PC-9 (cell line): ENCODE measurements around the gene RTP4. TPM values are rescaled to one million over a fixed set of nuclear protein-coding genes. Genes with fewer than 3 reads are reported as not detected.

Experiments used
- BruUV-seq: library from RNA; stranded (reverse); fragments of 400-500 nt; replicated peaks from 2 replicates; lab custom pipeline; 2021; lab: Mats Ljungman, UMichigan
- CTCF ChIA-PET: fragments of 300-600 bp; sonication (Branson Sonifier 250); formaldehyde crosslinking; loops from one replicate; lab custom pipeline; 2022; ENCODE audit warnings: antibody characterized with exemption; lab: Charles Lee
- POLR2A ChIA-PET: fragments of 300-600 bp; sonication (Branson Sonifier 250); formaldehyde crosslinking; loops from one replicate; lab custom pipeline; 2022; ENCODE audit warnings: antibody characterized with exemption; ENCODE audit not compliant: unreplicated experiment; lab: Charles Lee
- DNase-seq, 2 experiments: peaks; one replicate each; pipeline versions ENCODE4 v3.0.0 to v3.0.0-alpha.2; 2015 to 2022; ENCODE audit warnings: mixed read lengths in 1 of 2
- H2AFZ ChIP-seq: fragments of 200-600 bp; sonication (generic); 2 replicates; pipeline ENCODE4 v1.8.1; 2017; ENCODE audit warnings: antibody characterized with exemption
- H3F3A ChIP-seq: fragments of 200-600 bp; sonication (generic); 2 replicates; pipeline ENCODE4 v1.8.1; 2017; ENCODE audit warnings: antibody characterized with exemption, mild to moderate bottlenecking, low read depth; ENCODE audit not compliant: insufficient read depth
- H3K27ac ChIP-seq: fragments of 200-600 bp; sonication (generic); 2 replicates; pipeline ENCODE4 v1.6.1; 2016; ENCODE audit warnings: mixed run types
- H3K27me3 ChIP-seq: fragments of 200-600 bp; sonication (generic); 2 replicates; pipeline ENCODE4 v1.6.1; 2016; ENCODE audit warnings: low read depth, mixed run types; ENCODE audit not compliant: insufficient read depth
- H3K36me3 ChIP-seq: fragments of 200-600 bp; sonication (generic); 2 replicates; pipeline ENCODE4 v1.6.1; 2016; ENCODE audit warnings: low read depth, mixed run types
- H3K4me1 ChIP-seq: fragments of 200-600 bp; sonication (generic); replicated peaks from 2 replicates; pipeline ENCODE4 v1.6.1; 2016; ENCODE audit warnings: mixed run types; ENCODE audit not compliant: insufficient read depth
- H3K4me2 ChIP-seq: fragments of 200-600 bp; sonication (generic); 2 replicates; pipeline ENCODE4 v1.6.1; 2017; ENCODE audit warnings: mixed run types
- H3K4me3 ChIP-seq: fragments of 200-600 bp; sonication (generic); 2 replicates; pipeline ENCODE4 v1.6.1; 2016; ENCODE audit warnings: mixed run types
- H3K79me2 ChIP-seq: fragments of 200-600 bp; sonication (generic); 2 replicates; pipeline ENCODE4 v1.6.1; 2017; ENCODE audit warnings: low read depth, mixed run types
- H3K9me2 ChIP-seq: fragments of 200-600 bp; sonication (generic); 2 replicates; pipeline ENCODE4 v1.8.1; 2017; ENCODE audit warnings: mild to moderate bottlenecking; ENCODE audit not compliant: insufficient read depth
- H3K9me3 ChIP-seq: fragments of 200-600 bp; sonication (generic); 2 replicates; pipeline ENCODE4 v1.8.1; 2016; ENCODE audit warnings: low read depth; ENCODE audit not compliant: insufficient read depth
- H4K20me1 ChIP-seq: fragments of 200-600 bp; sonication (generic); 2 replicates; pipeline ENCODE4 v1.8.1; 2017; ENCODE audit not compliant: insufficient read depth
- CTCF ChIP-seq: fragments of 200-600 bp; sonication (generic); conservative IDR thresholded peaks from 2 replicates; pipeline ENCODE4 v1.6.1; 2017; ENCODE audit warnings: mixed run types, antibody characterized with exemption, mild to moderate bottlenecking, moderate library complexity
- EZH2 ChIP-seq: fragments of 200-600 bp; sonication (generic); IDR thresholded peaks from 2 replicates; pipeline ENCODE4 v1.8.0; 2017; ENCODE audit warnings: antibody characterized with exemption, low read depth
- intact Hi-C: fragments of 100-400 bp; cut with micrococcal nuclease; formaldehyde crosslinking; loops from one replicate; pipeline ENCODE4 v1.10.0; 2022; ENCODE audit not compliant: unreplicated experiment
- total RNA-seq: library from RNA; stranded (reverse); gene quantifications from 2 replicates; pipeline ENCODE4 v1.2.3, GENCODE V29; 2021

The RTP4 gene
- total RNA-seq, 1 experiment from 2014 or later, result 0.90 TPM

GRCh38 chr3:187340578-187340977, 27.6 kb upstream of the RTP4 start:
- no TSS peak for BruUV-seq
- intact Hi-C loops, result no loop called here
- TF ChIP-seq CTCF (no peak), EZH2 (no peak)
- POLR2A ChIA-PET, result interaction anchor here (0.6 kb wide), 1 partner anchor 228 kb away, joined by 3 read pairs; no protein-coding TSS in a partner anchor
- Histone ChIP-seq H3K27me3 (peaks cover 56% of the 10 kb centered on the region), H3K27ac (no peak overlapping the region), H3K79me2 (no peaks in the 10 kb centered on the region), H3K4me3 (no peak overlapping the region), H3K9me2 (no peaks in the 10 kb centered on the region; the same call in 1 of the 2 replicates), H3K9me3 (no peaks in the 10 kb centered on the region), H3F3A (no peaks in the 10 kb centered on the region), H3K36me3 (no peaks in the 10 kb centered on the region), H3K4me2 (no peak overlapping the region), H2AFZ (no peak overlapping the region), H3K4me1 (no peaks in the 10 kb centered on the region), H4K20me1 (no peaks in the 10 kb centered on the region)
- CTCF ChIA-PET, result interaction anchor here (0.5 kb wide), 1 partner anchor 166 kb away, joined by 4 read pairs; no protein-coding TSS in a partner anchor
- no peak for DNase-seq

GRCh38 chr3:187342255-187342654, 25.9 kb upstream of the RTP4 start:
- Histone ChIP-seq H3K4me1 (no peaks in the 10 kb centered on the region), H3K36me3 (no peaks in the 10 kb centered on the region), H3K4me3 (no peak overlapping the region), H3K9me3 (no peaks in the 10 kb centered on the region), H3K79me2 (no peaks in the 10 kb centered on the region), H3K4me2 (no peak overlapping the region), H4K20me1 (no peaks in the 10 kb centered on the region), H3K27me3 (peaks cover 43% of the 10 kb centered on the region), H3K27ac (no peak overlapping the region), H2AFZ (no peak overlapping the region), H3K9me2 (no peaks in the 10 kb centered on the region; the same call in 1 of the 2 replicates), H3F3A (no peaks in the 10 kb centered on the region)
- POLR2A ChIA-PET, result no interaction called here
- CTCF ChIA-PET, result no interaction called here
- BruUV-seq, result no TSS peak
- DNase-seq, result no peak
- TF ChIP-seq EZH2, result no peak
- TF ChIP-seq CTCF, result no peak
- intact Hi-C loops, result no loop called here

GRCh38 chr3:187343670-187344069, 24.5 kb upstream of the RTP4 start:
- Histone ChIP-seq H3K27ac (no peak overlapping the region), H3K79me2 (no peaks in the 10 kb centered on the region), H4K20me1 (no peaks in the 10 kb centered on the region), H3K4me3 (no peak overlapping the region), H3K4me1 (no peaks in the 10 kb centered on the region), H3K4me2 (no peak overlapping the region), H3K9me3 (no peaks in the 10 kb centered on the region), H3F3A (no peaks in the 10 kb centered on the region), H3K27me3 (peaks cover 29% of the 10 kb centered on the region; the same call in 1 of the 2 replicates), H2AFZ (no peak overlapping the region), H3K9me2 (peaks cover 5% of the 10 kb centered on the region; the same call in 1 of the 2 replicates), H3K36me3 (no peaks in the 10 kb centered on the region)
- DNase-seq, result no peak
- intact Hi-C loops, result no loop called here
- TF ChIP-seq EZH2 (no peak), CTCF (no peak)
- BruUV-seq, result no TSS peak
- POLR2A ChIA-PET, result no interaction called here
- CTCF ChIA-PET, result no interaction called here
